NT2/D1 (cell line): ENCODE measurements around the gene MORN1.

Source experiments
- SUZ12 ChIP-seq: IDR thresholded peaks from 2 replicates; pipeline ENCODE4 v1.6.1; 2011; ENCODE audit not compliant: insufficient read length, insufficient read depth; ENCODE audit errors: extremely low read depth
- YY1 ChIP-seq: IDR thresholded peaks from 2 replicates; pipeline ENCODE4 v1.6.1; 2011; ENCODE audit not compliant: insufficient read length, insufficient read depth
- ZNF274 ChIP-seq: IDR thresholded peaks from 2 replicates; pipeline ENCODE4 v1.6.1; 2011; ENCODE audit warnings: mild to moderate bottlenecking, low read depth, low read length

GRCh38 chr1:2427976-2428375 lies 36.6 kb upstream of the MORN1 start:
- TF ChIP-seq YY1 (no peak), ZNF274 (no peak), SUZ12 (no peak)
